Measurements from ENCODE around the gene PHLDB1.

The PHLDB1 gene

GRCh38 chr11:118657709-118658428 lies 50.5 kb downstream of the PHLDB1 start:
- WGBS (ENCODE audit: insufficient coverage), result 95% methylated on average over 11 of the region's 16 CpGs
- POLR2A ChIA-PET, result no interaction called here
- CTCF ChIA-PET, result interaction anchor here (0.7 to 3.5 kb wide), 16 partner anchors 8 to 129 kb away, joined by 3 to 16 read pairs (median 4); partner anchors contain the start of gene PHLDB1

GRCh38 chr11:118658429-118659313 lies 51.3 kb downstream of the PHLDB1 start:
- Histone ChIP-seq H3K9me3 (ENCODE audit: control extremely low read depth in 1 of 5, control insufficient read depth in 4 of 5, insufficient read depth in 2 of 5, low read depth in 1 of 5, low read length in 4 of 5) (no peaks in the 10 kb centered on the region), H3K4me3 (ENCODE audit: control insufficient read depth in 1 of 7, extremely low read depth in 1 of 7, insufficient read depth in 4 of 7, low read depth in 2 of 7, low read length in 6 of 7) (peak overlapping the region in 1 of 7 experiments; percentile 55), H3K27ac (ENCODE audit: insufficient read depth in 1 of 2, low read depth in 1 of 2, low read length in 2 of 2, poor library complexity in 1 of 2, severe bottlenecking in 2 of 2) (no peak overlapping the region), H3K4me1 (ENCODE audit: control extremely low read depth in 1 of 4, control insufficient read depth in 4 of 4, insufficient read depth in 4 of 4, low read length in 3 of 4) (peaks cover 0 to 11% (median 7%) of the 10 kb centered on the region in 4 experiments), H3K27me3 (replicated peaks in 2 of 5; ENCODE audit: control insufficient read depth in 4 of 5, insufficient read depth in 5 of 5, low read length in 4 of 5) (no peaks in the 10 kb centered on the region), H3K36me3 (ENCODE audit: control insufficient read depth in 4 of 4, insufficient read depth in 4 of 4, low read length in 3 of 4) (no peaks in the 10 kb centered on the region)
- ChIA-PET CTCF (interaction anchor here (0.7 to 4.7 kb wide), 15 partner anchors 12 to 128 kb away, joined by 3 to 27 read pairs (median 5); partner anchors contain the start of gene PHLDB1), POLR2A (no interaction called here)
- 63% methylated on average over 10 of the region's 16 CpGs for WGBS (ENCODE audit: insufficient coverage)
- peak in 1 of 3 donors; percentile 10 for DNase-seq

More at GRCh38 chr11:118657709-118658428, 50.5 kb downstream of the PHLDB1 start:
- Histone ChIP-seq H3K27ac (ENCODE audit: insufficient read depth in 1 of 2, low read depth in 1 of 2, low read length in 2 of 2, poor library complexity in 1 of 2, severe bottlenecking in 2 of 2) (no peak overlapping the region), H3K4me3 (ENCODE audit: control insufficient read depth in 1 of 7, extremely low read depth in 1 of 7, insufficient read depth in 4 of 7, low read depth in 2 of 7, low read length in 6 of 7) (no peak overlapping the region), H3K4me1 (ENCODE audit: control extremely low read depth in 1 of 4, control insufficient read depth in 4 of 4, insufficient read depth in 4 of 4, low read length in 3 of 4) (peaks cover 0 to 19% (median 14%) of the 10 kb centered on the region in 4 experiments), H3K36me3 (ENCODE audit: control insufficient read depth in 4 of 4, insufficient read depth in 4 of 4, low read length in 3 of 4) (no peaks in the 10 kb centered on the region), H3K27me3 (replicated peaks in 2 of 5; ENCODE audit: control insufficient read depth in 4 of 5, insufficient read depth in 5 of 5, low read length in 4 of 5) (no peaks in the 10 kb centered on the region), H3K9me3 (ENCODE audit: control extremely low read depth in 1 of 5, control insufficient read depth in 4 of 5, insufficient read depth in 2 of 5, low read depth in 1 of 5, low read length in 4 of 5) (no peaks in the 10 kb centered on the region)
- DNase-seq, result no peak

- Histone ChIP-seq H3K36me3 (ENCODE audit: control insufficient read depth in 4 of 4, insufficient read depth in 4 of 4, low read length in 3 of 4) (no peaks in the 10 kb centered on the region), H3K9me3 (ENCODE audit: control extremely low read depth in 1 of 5, control insufficient read depth in 4 of 5, insufficient read depth in 2 of 5, low read depth in 1 of 5, low read length in 4 of 5) (no peaks in the 10 kb centered on the region), H3K4me1 (ENCODE audit: control extremely low read depth in 1 of 4, control insufficient read depth in 4 of 4, insufficient read depth in 4 of 4, low read length in 3 of 4) (peaks cover 0 to 10% (median 7%) of the 10 kb centered on the region in 4 experiments), H3K4me3 (ENCODE audit: control insufficient read depth in 1 of 7, extremely low read depth in 1 of 7, insufficient read depth in 4 of 7, low read depth in 2 of 7, low read length in 6 of 7) (peak overlapping the region in 2 of 7 experiments; percentile 20 to 55), H3K27ac (ENCODE audit: insufficient read depth in 1 of 2, low read depth in 1 of 2, low read length in 2 of 2, poor library complexity in 1 of 2, severe bottlenecking in 2 of 2) (no peak overlapping the region), H3K27me3 (replicated peaks in 2 of 5; ENCODE audit: control insufficient read depth in 4 of 5, insufficient read depth in 5 of 5, low read length in 4 of 5) (no peaks in the 10 kb centered on the region)
- ChIA-PET CTCF (interaction anchor here (1.0 to 4.7 kb wide), 8 partner anchors 17 to 70 kb away, joined by 3 to 27 read pairs (median 4); no protein-coding TSS in a partner anchor), POLR2A (no interaction called here)
- 21% methylated on average over 21 of the region's 26 CpGs for WGBS (ENCODE audit: insufficient coverage)
- peak; percentile 76 to 87 (median 86) for DNase-seq
Observed at GRCh38 chr11:118659314-118659952, 52.0 kb downstream of the PHLDB1 start.

GRCh38 chr11:118659953-118660680 lies 52.7 kb downstream of the PHLDB1 start:
- CTCF ChIA-PET, result interaction anchor here (0.8 to 4.7 kb wide), 13 partner anchors 9 to 71 kb away, joined by 3 to 27 read pairs (median 4); no protein-coding TSS in a partner anchor
- POLR2A ChIA-PET, result no interaction called here
- DNase-seq, result no peak
- WGBS (ENCODE audit: insufficient coverage), result 89% methylated on average over 11 of the region's 14 CpGs
- no peak overlapping the region for H3K27ac ChIP-seq (ENCODE audit: insufficient read depth in 1 of 2, low read depth in 1 of 2, low read length in 2 of 2, poor library complexity in 1 of 2, severe bottlenecking in 2 of 2)
- peaks cover 0 to 10% (median 7%) of the 10 kb centered on the region in 4 experiments for H3K4me1 ChIP-seq (ENCODE audit: control extremely low read depth in 1 of 4, control insufficient read depth in 4 of 4, insufficient read depth in 4 of 4, low read length in 3 of 4)
- H3K27me3 ChIP-seq (replicated peaks in 2 of 5; ENCODE audit: control insufficient read depth in 4 of 5, insufficient read depth in 5 of 5, low read length in 4 of 5), result no peaks in the 10 kb centered on the region
- H3K4me3 ChIP-seq (ENCODE audit: control insufficient read depth in 1 of 7, extremely low read depth in 1 of 7, insufficient read depth in 4 of 7, low read depth in 2 of 7, low read length in 6 of 7), result no peak overlapping the region
- H3K9me3 ChIP-seq (ENCODE audit: control extremely low read depth in 1 of 5, control insufficient read depth in 4 of 5, insufficient read depth in 2 of 5, low read depth in 1 of 5, low read length in 4 of 5), result no peaks in the 10 kb centered on the region
- H3K36me3 ChIP-seq (ENCODE audit: control insufficient read depth in 4 of 4, insufficient read depth in 4 of 4, low read length in 3 of 4), result no peaks in the 10 kb centered on the region

- Histone ChIP-seq H3K4me3 (ENCODE audit: control insufficient read depth in 1 of 7, extremely low read depth in 1 of 7, insufficient read depth in 4 of 7, low read depth in 2 of 7, low read length in 6 of 7) (no peak overlapping the region), H3K27ac (ENCODE audit: insufficient read depth in 1 of 2, low read depth in 1 of 2, low read length in 2 of 2, poor library complexity in 1 of 2, severe bottlenecking in 2 of 2) (no peak overlapping the region), H3K27me3 (replicated peaks in 2 of 5; ENCODE audit: control insufficient read depth in 4 of 5, insufficient read depth in 5 of 5, low read length in 4 of 5) (no peaks in the 10 kb centered on the region), H3K36me3 (ENCODE audit: control insufficient read depth in 4 of 4, insufficient read depth in 4 of 4, low read length in 3 of 4) (no peaks in the 10 kb centered on the region), H3K4me1 (ENCODE audit: control extremely low read depth in 1 of 4, control insufficient read depth in 4 of 4, insufficient read depth in 4 of 4, low read length in 3 of 4) (peaks cover 0 to 10% (median 7%) of the 10 kb centered on the region in 4 experiments), H3K9me3 (ENCODE audit: control extremely low read depth in 1 of 5, control insufficient read depth in 4 of 5, insufficient read depth in 2 of 5, low read depth in 1 of 5, low read length in 4 of 5) (no peaks in the 10 kb centered on the region)
- DNase-seq, result no peak
- WGBS (ENCODE audit: insufficient coverage), result 97% methylated on average over 7 of the region's 7 CpGs
- CTCF ChIA-PET, result interaction anchor here (0.8 to 4.7 kb wide), 13 partner anchors 8 to 66 kb away, joined by 3 to 27 read pairs (median 4); no protein-coding TSS in a partner anchor
- POLR2A ChIA-PET, result no interaction called here
Observed at GRCh38 chr11:118660681-118661424, 53.4 kb downstream of the PHLDB1 start.
